GM19452 (cell line): ENCODE data around the gene QKI.
A peak's percentile ranks its signal among the peaks of the same experiment; 100 is the strongest.
"Not testable (repeated sequence)": the region's sequence is repeated elsewhere in the genome, so short reads cannot be mapped to it uniquely, and the experiment has no call there.

Source experiments
- ATAC-seq: cut with Tn5 transposase; IDR thresholded peaks from one replicate; pipeline ENCODE4 v1.9.1; 2021; ENCODE audit not compliant: unreplicated experiment

Gene QKI

GRCh38 chr6:163414117-163414945 is at the start of gene QKI:
TSS of gene QKI (plus strand) at chr6:163414718. CDS start at chr6:163415194, 476 bp downstream.
- peak; percentile 29 for ATAC-seq

GRCh38 chr6:163366288-163366687 is 48.2 kb upstream of the QKI start:
- ATAC-seq, result no peak

- ATAC-seq, result no peak
Observed at GRCh38 chr6:163367497-163368183, 46.9 kb upstream of the QKI start.

- no peak for ATAC-seq
Observed at GRCh38 chr6:163369141-163369540, 45.4 kb upstream of the QKI start.

- ATAC-seq, result no peak
Observed at GRCh38 chr6:163369628-163370365, 44.7 kb upstream of the QKI start.

GRCh38 chr6:163370464-163371117 is 43.9 kb upstream of the QKI start:
- no peak for ATAC-seq

- ATAC-seq, result no peak
Observed at GRCh38 chr6:163371129-163371528, 43.4 kb upstream of the QKI start.

GRCh38 chr6:163373240-163373639 is 41.3 kb upstream of the QKI start:
- ATAC-seq, result no peak

GRCh38 chr6:163375361-163375760 is 39.2 kb upstream of the QKI start:
- ATAC-seq, result no peak

- no peak for ATAC-seq
Observed at GRCh38 chr6:163376187-163376586, 38.3 kb upstream of the QKI start.

GRCh38 chr6:163377561-163377960 is 37.0 kb upstream of the QKI start:
- ATAC-seq, result no peak

- no peak for ATAC-seq
Observed at GRCh38 chr6:163380216-163380615, 34.3 kb upstream of the QKI start.

- no peak for ATAC-seq
Observed at GRCh38 chr6:163381118-163381756, 33.3 kb upstream of the QKI start.

GRCh38 chr6:163383396-163383795 is 31.1 kb upstream of the QKI start:
- ATAC-seq, result not testable (repeated sequence)

GRCh38 chr6:163383912-163384311 is 30.6 kb upstream of the QKI start:
- ATAC-seq, result no peak

GRCh38 chr6:163384510-163384909 is 30.0 kb upstream of the QKI start:
- ATAC-seq, result no peak

GRCh38 chr6:163385503-163385902 is 29.0 kb upstream of the QKI start:
- not testable (repeated sequence) for ATAC-seq

GRCh38 chr6:163386329-163386908 is 28.1 kb upstream of the QKI start:
- no peak for ATAC-seq

- ATAC-seq, result no peak
Observed at GRCh38 chr6:163387317-163387716, 27.2 kb upstream of the QKI start.

GRCh38 chr6:163389354-163389753 is 25.2 kb upstream of the QKI start:
- ATAC-seq, result no peak
